ENCODE results near the gene PLEKHJ1. TPM values are rescaled to one million over a fixed set of nuclear protein-coding genes. Genes with fewer than 3 reads are reported as not detected.

PLEKHJ1 gene
- total RNA-seq, 3 donors from 2014 or later, result 44.6 to 52.8 (median 47.4) TPM

DNA sequence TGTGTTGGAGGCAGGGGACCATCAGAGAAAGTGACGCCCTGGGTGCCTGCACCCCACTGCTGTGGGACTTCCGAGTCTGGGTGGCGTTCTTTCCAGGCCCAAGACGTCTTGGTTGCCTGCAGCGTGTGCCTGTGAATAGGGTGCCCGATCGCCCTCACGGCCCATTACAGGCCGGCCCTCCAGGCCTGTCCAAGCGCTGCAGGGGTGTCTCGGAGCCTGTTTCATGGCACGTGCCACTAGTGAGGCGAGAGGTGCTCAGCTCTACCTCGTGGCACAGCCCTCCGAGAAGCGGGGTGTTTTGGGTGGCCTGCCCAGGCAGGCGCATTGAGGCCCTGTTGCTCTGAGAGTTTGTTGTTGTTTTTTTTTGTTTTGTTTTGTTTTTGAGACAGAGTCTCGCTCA is 42.3 kb downstream of the PLEKHJ1 start:
- DNase-seq (ENCODE audit: low spot score in 2 of 2), result no peak
- no peaks in the 10 kb centered on the region for H3K9me3 ChIP-seq
- no peaks in the 10 kb centered on the region for H3K4me1 ChIP-seq
- no peaks in the 10 kb centered on the region for H3K36me3 ChIP-seq
- no peak overlapping the region for H3K4me3 ChIP-seq
- intact Hi-C loops (cut with DNase I; ENCODE audit: low total_unique reads), result no loop called here
- no peak overlapping the region for H3K27ac ChIP-seq
- H3K27me3 ChIP-seq, result no peaks in the 10 kb centered on the region
- TF ChIP-seq POLR2A (IDR thresholded peaks at IDR 0.05) (no peak), POLR2AphosphoS5 (IDR thresholded peaks at IDR 0.05) (no peak)
- TF ChIP-seq, protein P1, sequence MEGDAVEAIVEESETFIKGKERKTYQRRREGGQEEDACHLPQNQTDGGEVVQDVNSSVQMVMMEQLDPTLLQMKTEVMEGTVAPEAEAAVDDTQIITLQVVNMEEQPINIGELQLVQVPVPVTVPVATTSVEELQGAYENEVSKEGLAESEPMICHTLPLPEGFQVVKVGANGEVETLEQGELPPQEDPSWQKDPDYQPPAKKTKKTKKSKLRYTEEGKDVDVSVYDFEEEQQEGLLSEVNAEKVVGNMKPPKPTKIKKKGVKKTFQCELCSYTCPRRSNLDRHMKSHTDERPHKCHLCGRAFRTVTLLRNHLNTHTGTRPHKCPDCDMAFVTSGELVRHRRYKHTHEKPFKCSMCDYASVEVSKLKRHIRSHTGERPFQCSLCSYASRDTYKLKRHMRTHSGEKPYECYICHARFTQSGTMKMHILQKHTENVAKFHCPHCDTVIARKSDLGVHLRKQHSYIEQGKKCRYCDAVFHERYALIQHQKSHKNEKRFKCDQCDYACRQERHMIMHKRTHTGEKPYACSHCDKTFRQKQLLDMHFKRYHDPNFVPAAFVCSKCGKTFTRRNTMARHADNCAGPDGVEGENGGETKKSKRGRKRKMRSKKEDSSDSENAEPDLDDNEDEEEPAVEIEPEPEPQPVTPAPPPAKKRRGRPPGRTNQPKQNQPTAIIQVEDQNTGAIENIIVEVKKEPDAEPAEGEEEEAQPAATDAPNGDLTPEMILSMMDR (IDR thresholded peaks at IDR 0.05), result no peak

DNA sequence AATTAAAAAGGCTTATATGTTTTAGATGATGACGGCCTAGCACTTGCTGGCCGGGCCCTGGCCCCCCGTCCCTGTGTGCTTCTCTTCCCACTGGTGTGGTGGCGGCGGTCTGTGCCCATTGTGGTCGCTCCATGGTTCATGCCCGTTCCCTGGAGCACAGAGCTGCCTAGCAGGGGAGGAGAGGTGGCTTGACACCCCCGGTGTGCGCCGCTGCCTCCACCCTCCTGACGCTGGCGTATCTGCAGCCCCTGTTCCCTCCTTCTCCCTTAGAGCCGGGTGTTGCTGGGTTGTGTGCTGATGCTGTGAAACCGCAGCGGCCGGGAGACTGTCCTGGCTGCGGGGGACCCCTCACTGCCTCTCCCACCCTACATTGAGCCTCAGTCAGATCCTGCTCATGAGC is 43.3 kb downstream of the PLEKHJ1 start:
- Histone ChIP-seq H3K9me3 (no peaks in the 10 kb centered on the region), H3K4me1 (no peaks in the 10 kb centered on the region), H3K36me3 (no peaks in the 10 kb centered on the region), H3K27me3 (no peaks in the 10 kb centered on the region), H3K27ac (no peak overlapping the region), H3K4me3 (no peak overlapping the region)
- no peak for DNase-seq (ENCODE audit: low spot score in 2 of 2)
- TF ChIP-seq, protein P1 (IDR thresholded peaks at IDR 0.05), result no peak
- TF ChIP-seq POLR2A (IDR thresholded peaks at IDR 0.05), result no peak
- no peak for TF ChIP-seq POLR2AphosphoS5 (IDR thresholded peaks at IDR 0.05)
- intact Hi-C loops (cut with DNase I; ENCODE audit: low total_unique reads), result no loop called here

DNA sequence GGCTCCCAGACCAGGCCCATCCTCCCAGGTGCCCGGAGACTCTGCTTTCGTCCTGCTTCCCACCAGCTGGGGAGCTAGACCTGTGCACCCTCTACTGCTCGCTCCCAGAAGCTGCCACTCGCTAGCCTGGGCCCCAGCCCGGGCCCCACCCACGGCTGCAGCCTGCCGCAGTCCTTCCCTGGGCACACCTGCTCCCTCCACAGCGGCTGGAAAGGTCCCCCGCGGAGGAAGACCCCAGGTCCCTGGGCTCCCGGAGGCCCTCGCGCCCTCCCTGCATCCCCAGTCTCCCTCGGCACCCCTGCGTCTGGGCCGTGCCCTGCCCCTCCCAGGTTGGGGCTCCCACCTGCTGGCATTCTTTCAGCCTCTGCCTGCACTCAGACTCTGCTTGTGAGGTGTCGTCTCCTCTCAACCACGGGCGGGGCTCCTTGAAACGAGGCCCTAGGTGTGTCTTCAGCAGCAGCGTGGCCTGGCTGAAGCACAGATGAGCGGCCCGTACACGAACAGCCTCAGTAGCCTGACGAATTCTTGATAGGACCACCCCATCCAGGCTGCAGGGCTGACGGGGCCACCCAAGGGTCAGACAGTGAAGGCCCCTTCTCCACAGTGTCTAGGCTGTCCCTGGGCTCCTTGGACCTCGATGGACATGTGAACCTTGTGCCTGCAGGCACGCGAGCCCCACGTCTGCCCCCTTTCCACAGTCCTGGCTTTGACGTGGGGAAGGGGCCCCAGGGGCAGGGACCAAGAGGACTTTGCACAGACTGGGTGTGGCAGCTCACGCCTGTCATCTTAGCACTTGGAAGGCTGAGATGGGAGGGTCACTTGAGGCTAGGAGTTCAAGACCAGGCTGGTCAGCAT is 44.4 kb downstream of the PLEKHJ1 start:
- H3K27ac ChIP-seq, result no peak overlapping the region
- H3K9me3 ChIP-seq, result no peaks in the 10 kb centered on the region
- no peak overlapping the region for H3K4me3 ChIP-seq
- intact Hi-C loops (cut with DNase I; ENCODE audit: low total_unique reads), result no loop called here
- H3K36me3 ChIP-seq, result no peaks in the 10 kb centered on the region
- no peaks in the 10 kb centered on the region for H3K27me3 ChIP-seq
- TF ChIP-seq POLR2A (IDR thresholded peaks at IDR 0.05), result no peak
- TF ChIP-seq POLR2AphosphoS5 (IDR thresholded peaks at IDR 0.05), result no peak
- TF ChIP-seq, protein P1 (IDR thresholded peaks at IDR 0.05), result no peak
- H3K4me1 ChIP-seq, result peaks cover 8% of the 10 kb centered on the region in 2 donors
- DNase-seq (ENCODE audit: low spot score in 2 of 2), result no peak

DNA sequence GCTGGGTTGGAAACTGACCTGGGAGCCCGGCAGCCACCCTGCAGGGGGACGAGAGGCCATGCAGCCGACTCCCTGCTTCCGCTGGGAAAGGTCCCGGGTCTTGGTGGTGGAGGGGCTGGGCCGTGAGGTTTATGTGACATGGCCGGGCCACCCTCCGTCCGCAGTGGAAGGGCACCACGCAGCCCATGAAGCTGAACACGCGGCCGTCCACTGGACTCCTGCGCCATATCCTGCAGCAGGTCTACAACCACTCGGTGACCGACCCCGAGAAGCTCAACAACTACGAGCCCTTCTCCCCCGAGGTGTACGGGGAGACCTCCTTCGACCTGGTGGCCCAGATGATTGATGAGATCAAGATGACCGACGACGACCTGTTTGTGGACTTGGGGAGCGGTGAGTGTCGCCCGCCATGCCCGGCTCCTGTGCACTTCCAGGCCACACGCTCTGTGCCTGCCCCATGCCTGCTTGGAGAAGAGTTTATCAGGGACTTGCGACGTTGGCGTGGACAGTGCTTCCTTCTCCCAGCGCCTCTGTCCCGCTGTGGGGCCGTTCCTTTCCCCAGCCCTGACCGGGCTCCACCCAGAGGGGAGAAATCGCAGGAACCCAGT is 45.2 kb downstream of the PLEKHJ1 start:
- H3K4me3 ChIP-seq, result no peak overlapping the region
- H3K36me3 ChIP-seq, result no peaks in the 10 kb centered on the region
- no peaks in the 10 kb centered on the region for H3K9me3 ChIP-seq
- peaks cover 13 to 14% of the 10 kb centered on the region in 2 donors for H3K4me1 ChIP-seq
- no peaks in the 10 kb centered on the region for H3K27me3 ChIP-seq
- TF ChIP-seq, protein P1 (IDR thresholded peaks at IDR 0.05), result no peak
- TF ChIP-seq POLR2AphosphoS5 (IDR thresholded peaks at IDR 0.05) (no peak), POLR2A (IDR thresholded peaks at IDR 0.05) (no peak)
- intact Hi-C loops (cut with DNase I; ENCODE audit: low total_unique reads), result no loop called here
- DNase-seq (ENCODE audit: low spot score in 2 of 2), result no peak
- H3K27ac ChIP-seq, result no peak overlapping the region

DNA sequence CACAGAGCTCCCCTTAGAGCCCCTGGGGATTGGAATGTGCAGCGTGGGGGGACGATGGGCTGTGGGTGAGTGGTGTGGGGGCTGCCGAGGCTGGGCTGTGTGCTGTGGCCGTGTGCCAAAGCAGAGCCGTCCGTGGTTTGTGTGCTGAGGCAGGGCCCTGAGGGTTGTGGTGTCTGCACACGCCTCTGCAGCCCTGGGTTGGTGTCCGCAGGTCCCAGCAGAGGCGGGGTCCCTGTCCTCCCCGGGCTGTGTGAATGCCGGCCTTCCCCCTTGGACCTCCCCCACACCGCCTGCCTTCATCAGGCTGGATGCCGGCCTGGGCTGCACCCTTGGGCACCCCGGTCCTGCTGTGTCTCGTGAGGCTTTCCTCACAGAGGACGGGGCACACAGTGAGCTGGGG is 46.2 kb downstream of the PLEKHJ1 start:
- H3K9me3 ChIP-seq, result no peaks in the 10 kb centered on the region
- H3K27me3 ChIP-seq, result no peaks in the 10 kb centered on the region
- no peak overlapping the region for H3K4me3 ChIP-seq
- TF ChIP-seq, protein P1 (IDR thresholded peaks at IDR 0.05), result no peak
- no peak for TF ChIP-seq POLR2AphosphoS5 (IDR thresholded peaks at IDR 0.05)
- TF ChIP-seq POLR2A (IDR thresholded peaks at IDR 0.05), result no peak
- intact Hi-C loops (cut with DNase I; ENCODE audit: low total_unique reads), result no loop called here
- DNase-seq (ENCODE audit: low spot score in 2 of 2), result no peak
- H3K36me3 ChIP-seq, result no peaks in the 10 kb centered on the region
- H3K4me1 ChIP-seq, result peaks cover 13 to 15% of the 10 kb centered on the region in 2 donors
- no peak overlapping the region for H3K27ac ChIP-seq
